CD4-positive, alpha-beta T cell (primary cell): ENCODE measurements around the gene TTC38. TPM values are rescaled to one million over a fixed set of nuclear protein-coding genes. Genes with fewer than 3 reads are reported as not detected.

Experiments
- ATAC-seq: fragments of 200-7000 bp; cut with Tn5 transposase; one replicate; pipeline ENCODE4 v1.10.0; 2022; ENCODE audit warnings: mild to moderate bottlenecking; ENCODE audit not compliant: poor library complexity
- CTCF ChIA-PET: fragments of 350-600 bp; sonication (Branson Sonifier 250); formaldehyde crosslinking; loops from one replicate; lab custom pipeline; 2021; ENCODE audit warnings: antibody characterized with exemption, inconsistent platforms; lab: Charles Lee
- POLR2A ChIA-PET: fragments of 350-600 bp; sonication (Branson Sonifier 250); formaldehyde crosslinking; loops from one replicate; lab custom pipeline; 2021; ENCODE audit warnings: antibody characterized with exemption, inconsistent platforms; lab: Charles Lee
- DNase-seq, 14 experiments: peaks; one replicate each; pipeline ENCODE4 v3.0.0-alpha.2; 2013 to 2020; ENCODE audit warnings: mixed read lengths in 2 of 14
- H3K27ac ChIP-seq, 2 donors: one replicate each; pipeline versions ENCODE4 v1.5.1 to v1.7.0; 2013; ENCODE audit warnings: low read length in 2 of 2, low read depth in 1 of 2, mild to moderate bottlenecking in 1 of 2
- H3K27me3 ChIP-seq, 2 experiments: 1 replicate in 1 of 2; 2 replicates in 1 of 2; pipeline versions ENCODE4 v1.6.1 to v1.7.0; 2013; ENCODE audit warnings: low read length in 2 of 2, control low read depth in 1 of 2, mild to moderate bottlenecking in 1 of 2, moderate library complexity in 1 of 2; ENCODE audit not compliant: insufficient read depth in 2 of 2, control insufficient read depth in 1 of 2
- H3K36me3 ChIP-seq: one replicate; pipeline ENCODE4 v1.6.1; 2013; ENCODE audit warnings: low read length, control low read depth; ENCODE audit not compliant: insufficient read depth
- H3K4me1 ChIP-seq: one replicate; pipeline ENCODE4 v1.6.1; 2013; ENCODE audit warnings: low read length, control low read depth; ENCODE audit not compliant: insufficient read depth
- H3K4me3 ChIP-seq: one replicate; pipeline ENCODE4 v1.5.1; 2013; ENCODE audit warnings: mild to moderate bottlenecking, low read length, moderate library complexity
- H3K9me3 ChIP-seq, 2 experiments: 1 replicate in 1 of 2; 2 replicates in 1 of 2; pipeline versions ENCODE4 v1.6.1 to v1.7.0; 2013; ENCODE audit warnings: low read length in 2 of 2, mild to moderate bottlenecking in 2 of 2, control low read depth in 1 of 2, moderate library complexity in 1 of 2; ENCODE audit not compliant: control insufficient read depth in 1 of 2, insufficient read depth in 1 of 2
- H3K27ac Mint-ChIP-seq: one replicate; pipeline ENCODE4 v1.8.0; 2020; ENCODE audit warnings: mixed read lengths
- H3K27me3 Mint-ChIP-seq: one replicate; pipeline ENCODE4 v1.8.0; 2021; ENCODE audit warnings: mixed read lengths
- H3K36me3 Mint-ChIP-seq: one replicate; pipeline ENCODE4 v1.8.0; 2021; ENCODE audit warnings: low read depth, mixed read lengths
- H3K4me1 Mint-ChIP-seq: one replicate; pipeline ENCODE4 v1.8.0; 2021; ENCODE audit warnings: low read depth, mixed read lengths
- H3K4me3 Mint-ChIP-seq: one replicate; pipeline ENCODE4 v1.8.0; 2020; ENCODE audit warnings: mild to moderate bottlenecking, mixed read lengths
- H3K9me3 Mint-ChIP-seq: one replicate; pipeline ENCODE4 v1.8.0; 2020; ENCODE audit warnings: mixed read lengths
- intact Hi-C, 2 experiments: fragments of 100-400 bp; cut with DNase I in 1 of 2; cut with micrococcal nuclease in 1 of 2; formaldehyde crosslinking; loops; one replicate each; pipeline versions ENCODE4 v1.15.1 to v1.9.0; 2023 to 2025; cut with DNase I, micrococcal nuclease
- total RNA-seq, 174 experiments: library from RNA in 2 of 174; stranded (reverse) in 2 of 174; gene quantifications; one replicate each; pipeline ENCODE4 v1.2.3 and lab custom pipeline; 2021 to 2026
- TF ChIP-seq, protein P1 (sequence below): fragments of 200-600 bp; IDR thresholded peaks from one replicate; pipeline ENCODE4 v1.8.0; 2022; ENCODE audit warnings: antibody characterized with exemption, mild to moderate bottlenecking

The TTC38 gene
- total RNA-seq, 2 experiments from 2014 or later = 1.8 to 2.7 TPM

DNA sequence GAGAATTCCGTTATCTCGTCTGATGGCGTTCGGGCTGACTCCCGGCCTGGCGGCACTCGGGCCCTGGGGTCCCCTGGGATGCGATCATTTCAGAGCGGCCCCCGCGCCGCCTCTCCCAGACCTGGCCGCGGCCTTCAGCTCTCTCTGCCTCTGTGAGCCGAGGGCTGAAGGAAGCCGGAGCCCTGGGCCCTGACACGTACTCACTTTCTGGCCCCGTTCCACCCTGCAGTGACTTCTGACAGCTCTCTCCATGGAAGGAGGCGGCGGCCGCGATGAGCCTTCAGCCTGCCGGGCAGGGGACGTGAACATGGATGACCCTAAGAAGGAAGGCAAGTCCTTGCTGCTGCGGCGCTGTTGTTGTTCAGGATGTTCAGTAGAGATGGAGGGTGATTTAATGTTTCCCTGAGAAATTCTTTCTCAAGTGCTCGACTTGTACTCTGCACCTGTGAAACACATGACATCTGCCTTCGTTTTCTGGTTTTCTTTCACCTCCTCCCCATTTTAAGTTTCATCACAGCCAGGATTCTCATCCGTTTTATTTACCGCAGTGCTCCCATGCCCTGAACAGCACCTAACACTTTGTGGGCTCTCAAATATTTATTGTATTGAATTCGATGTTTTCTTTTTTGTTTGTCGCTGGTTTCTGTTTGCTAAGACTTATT is 29.5 kb downstream of the TTC38 start:
- peaks cover 26% of the 10 kb centered on the region for H3K4me1 Mint-ChIP-seq
- DNase-seq (peak in 1 of 14 experiments; percentile 37), ATAC-seq (no peak)
- H3K36me3 Mint-ChIP-seq = peaks cover 4% of the 10 kb centered on the region
- H3K27me3 Mint-ChIP-seq = peaks cover 4% of the 10 kb centered on the region
- POLR2A ChIA-PET = interaction anchor here (1.6 to 2.2 kb wide), 2 partner anchors 47 to 175 kb away, joined by 5 to 30 read pairs; partner anchors contain the start of gene CDPF1
- Histone ChIP-seq H3K36me3 (no peaks in the 10 kb centered on the region), H3K4me1 (peaks cover 23% of the 10 kb centered on the region), H3K27ac (no peak overlapping the region), H3K27me3 (no peaks in the 10 kb centered on the region), H3K4me3 (peak overlapping the region; percentile 77), H3K9me3 (no peaks in the 10 kb centered on the region)
- intact Hi-C loops = loop anchor here (2.0 to 5.0 kb wide), 3 partner anchors 38 to 290 kb away; partner anchors contain the start of genes CDPF1 (in 1 of the 2) and TRMU (in 1 of the 2)
- TF ChIP-seq, protein P1, sequence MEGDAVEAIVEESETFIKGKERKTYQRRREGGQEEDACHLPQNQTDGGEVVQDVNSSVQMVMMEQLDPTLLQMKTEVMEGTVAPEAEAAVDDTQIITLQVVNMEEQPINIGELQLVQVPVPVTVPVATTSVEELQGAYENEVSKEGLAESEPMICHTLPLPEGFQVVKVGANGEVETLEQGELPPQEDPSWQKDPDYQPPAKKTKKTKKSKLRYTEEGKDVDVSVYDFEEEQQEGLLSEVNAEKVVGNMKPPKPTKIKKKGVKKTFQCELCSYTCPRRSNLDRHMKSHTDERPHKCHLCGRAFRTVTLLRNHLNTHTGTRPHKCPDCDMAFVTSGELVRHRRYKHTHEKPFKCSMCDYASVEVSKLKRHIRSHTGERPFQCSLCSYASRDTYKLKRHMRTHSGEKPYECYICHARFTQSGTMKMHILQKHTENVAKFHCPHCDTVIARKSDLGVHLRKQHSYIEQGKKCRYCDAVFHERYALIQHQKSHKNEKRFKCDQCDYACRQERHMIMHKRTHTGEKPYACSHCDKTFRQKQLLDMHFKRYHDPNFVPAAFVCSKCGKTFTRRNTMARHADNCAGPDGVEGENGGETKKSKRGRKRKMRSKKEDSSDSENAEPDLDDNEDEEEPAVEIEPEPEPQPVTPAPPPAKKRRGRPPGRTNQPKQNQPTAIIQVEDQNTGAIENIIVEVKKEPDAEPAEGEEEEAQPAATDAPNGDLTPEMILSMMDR = no peak
- peak overlapping the region; percentile 85 for H3K4me3 Mint-ChIP-seq
- CTCF ChIA-PET = interaction anchor here (1.6 to 2.1 kb wide), 2 partner anchors 47 to 291 kb away, joined by 6 to 8 read pairs; partner anchors contain the start of gene CDPF1
- H3K9me3 Mint-ChIP-seq = no peaks in the 10 kb centered on the region
- H3K27ac Mint-ChIP-seq = no peak overlapping the region

DNA sequence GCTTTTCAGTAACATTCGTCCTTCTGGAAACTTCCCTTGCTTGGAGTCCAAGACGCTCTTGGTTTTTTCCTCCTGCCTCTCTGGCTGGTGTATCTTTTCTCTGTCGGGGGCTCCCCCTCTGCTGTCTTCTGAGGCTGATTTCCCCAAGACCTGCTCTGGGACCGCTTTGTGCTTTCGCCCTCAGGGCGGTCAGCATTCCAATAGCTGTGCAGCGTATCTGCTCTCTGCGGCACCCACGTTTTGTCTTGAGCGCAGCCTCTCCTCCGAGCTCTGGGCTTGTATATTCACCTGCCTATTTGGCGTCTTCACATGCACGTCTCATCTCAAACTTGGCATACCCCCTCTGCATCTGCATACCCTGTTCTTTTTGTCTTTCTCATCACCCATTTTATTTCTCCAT is 31.3 kb downstream of the TTC38 start:
- Histone ChIP-seq H3K4me1 (peaks cover 23% of the 10 kb centered on the region), H3K27me3 (no peaks in the 10 kb centered on the region), H3K27ac (no peak overlapping the region), H3K9me3 (no peaks in the 10 kb centered on the region), H3K4me3 (no peak overlapping the region), H3K36me3 (no peaks in the 10 kb centered on the region)
- ATAC-seq (no peak), DNase-seq (no peak)
- Mint-ChIP-seq H3K36me3 (peaks cover 4% of the 10 kb centered on the region), H3K27me3 (peaks cover 4% of the 10 kb centered on the region), H3K27ac (no peak overlapping the region), H3K4me3 (peak overlapping the region; percentile 30), H3K9me3 (no peaks in the 10 kb centered on the region), H3K4me1 (peaks cover 21% of the 10 kb centered on the region)
- intact Hi-C loops = loop anchor here (5.0 kb wide), 2 partner anchors 47 to 292 kb away; partner anchors contain the start of gene CDPF1 (in 1 of the 2)
- TF ChIP-seq, protein P1 = no peak
- ChIA-PET CTCF (no interaction called here), POLR2A (no interaction called here)

DNA sequence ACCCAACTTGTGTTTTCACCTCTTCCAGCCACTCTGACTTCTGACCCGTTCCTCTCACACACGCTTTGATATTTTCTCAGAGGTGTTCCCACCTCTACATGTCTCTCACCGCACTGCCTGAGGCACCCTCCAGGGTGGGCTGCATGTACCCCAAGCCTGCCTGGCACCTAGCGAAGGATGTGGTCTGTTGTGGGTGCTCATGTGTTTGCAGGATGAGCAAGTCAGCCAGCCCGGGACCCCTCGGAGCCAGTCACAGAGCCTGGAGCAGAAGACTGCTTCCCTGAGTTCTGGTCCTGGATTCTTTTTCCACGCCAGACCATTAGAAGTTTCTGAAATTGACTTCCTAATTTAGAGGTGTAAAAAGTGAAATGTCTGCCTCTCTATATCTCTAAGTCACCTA is 32.7 kb downstream of the TTC38 start:
- Histone ChIP-seq H3K4me1 (peaks cover 19% of the 10 kb centered on the region), H3K4me3 (no peak overlapping the region), H3K36me3 (no peaks in the 10 kb centered on the region), H3K9me3 (no peaks in the 10 kb centered on the region), H3K27me3 (no peaks in the 10 kb centered on the region), H3K27ac (no peak overlapping the region)
- no peak overlapping the region for H3K4me3 Mint-ChIP-seq
- TF ChIP-seq, protein P1 = no peak
- no peak for ATAC-seq
- intact Hi-C loops = no loop called here
- H3K9me3 Mint-ChIP-seq = no peaks in the 10 kb centered on the region
- ChIA-PET CTCF (no interaction called here), POLR2A (interaction anchor here (0.6 kb wide), 1 partner anchor 10 kb away, joined by 3 read pairs; no protein-coding TSS in a partner anchor)
- peaks cover 15% of the 10 kb centered on the region for H3K4me1 Mint-ChIP-seq
- H3K27ac Mint-ChIP-seq = no peak overlapping the region
- no peak for DNase-seq
- H3K27me3 Mint-ChIP-seq = peaks cover 4% of the 10 kb centered on the region
- peaks cover 4% of the 10 kb centered on the region for H3K36me3 Mint-ChIP-seq
